K562 (cell line): ENCODE data around the gene VIPR1.

Source experiments
- ARID4B ChIP-seq: sonication (generic); formaldehyde crosslinking; IDR thresholded peaks from 2 replicates; pipeline ENCODE4 v1.8.0; 2022; ENCODE audit warnings: mild to moderate bottlenecking, missing genetic modification reagents
- BRCA1 ChIP-seq, 2 experiments: fragments of 450-650 bp in 1 of 2; sonication (generic) in 1 of 2; formaldehyde crosslinking in 1 of 2; IDR thresholded peaks; 2 replicates each; pipeline versions ENCODE4 v1.5.0 to v1.6.1; 2017 to 2020; ENCODE audit warnings: mild to moderate bottlenecking in 1 of 2, missing genetic modification reagents in 1 of 2
- CTCF ChIP-seq, 3 experiments: IDR thresholded peaks in 2 of 3; conservative IDR thresholded peaks in 1 of 3; 2 replicates each; pipeline ENCODE4 v1.5.1; 2011 to 2012; ENCODE audit warnings: low read length in 3 of 3, mild to moderate bottlenecking in 3 of 3, control low read depth in 2 of 3, improper control_type of control experiment in 1 of 3, inconsistent platforms in 1 of 3, low read depth in 1 of 3, mixed read lengths in 1 of 3, moderate library complexity in 1 of 3; ENCODE audit not compliant: insufficient read depth in 2 of 3
- MTF1 ChIP-seq: fragments of 250-450 bp; sonication (Bioruptor Pico); IDR thresholded peaks from 2 replicates; pipeline ENCODE4 v1.9.0; 2021; ENCODE audit warnings: moderate library complexity, mild to moderate bottlenecking, inconsistent platforms, borderline replicate concordance
- NFIC ChIP-seq: fragments of 450-650 bp; IDR thresholded peaks from 2 replicates; pipeline ENCODE4 v1.6.1; 2017; ENCODE audit warnings: mild to moderate bottlenecking, inconsistent platforms
- PYGO2 ChIP-seq: fragments of 450-650 bp; IDR thresholded peaks from 2 replicates; pipeline ENCODE4 v1.6.1; 2016; ENCODE audit warnings: mild to moderate bottlenecking, missing genetic modification characterization, moderate library complexity, missing compliant biosample characterization
- SMAD3 ChIP-seq: fragments of 450-650 bp; formaldehyde crosslinking; conservative IDR thresholded peaks from 2 replicates; pipeline ENCODE4 v1.4.0; 2020; ENCODE audit warnings: mild to moderate bottlenecking
- YY1 ChIP-seq, 3 experiments: IDR thresholded peaks; 2 replicates each; pipeline ENCODE4 v1.6.1; 2011; ENCODE audit warnings: low read length in 2 of 3, mild to moderate bottlenecking in 2 of 3, moderate library complexity in 2 of 3, borderline replicate concordance in 1 of 3, control low read depth in 1 of 3, low read depth in 1 of 3; ENCODE audit not compliant: insufficient read depth in 3 of 3, insufficient replicate concordance in 2 of 3, control insufficient read depth in 1 of 3, insufficient read length in 1 of 3; ENCODE audit errors: extremely low read depth in 1 of 3
- ZNF24 ChIP-seq: fragments of 450-650 bp; IDR thresholded peaks from 2 replicates; pipeline ENCODE4 v1.6.1; 2016
- ZNF311 ChIP-seq: fragments of 250-450 bp; sonication (Bioruptor Pico); IDR thresholded peaks from 2 replicates; pipeline ENCODE4 v1.4.0; 2020; ENCODE audit warnings: mild to moderate bottlenecking, moderate library complexity

GRCh38 chr3:42456211-42456610 is 46.2 kb upstream of the VIPR1 start:
- no peak for TF ChIP-seq SMAD3 (CRISPR knock-in tag)
- TF ChIP-seq NFIC = no peak
- no peak for TF ChIP-seq ZNF24
- no peak for TF ChIP-seq MTF1 (CRISPR knock-in tag)
- no peak for TF ChIP-seq ARID4B (CRISPR knock-in tag)
- no peak for TF ChIP-seq PYGO2
- no peak for TF ChIP-seq CTCF (IDR thresholded peaks at IDR 0.05 in 2 of 3, conservative IDR thresholded peaks at IDR 0.05 in 1 of 3; ENCODE audit: insufficient read depth in 2 of 3, low read depth in 1 of 3, low read length in 3 of 3)
- TF ChIP-seq YY1 (IDR thresholded peaks at IDR 0.05; ENCODE audit: borderline replicate concordance in 1 of 3, control insufficient read depth in 1 of 3, extremely low read depth in 1 of 3, insufficient read depth in 3 of 3, insufficient read length in 1 of 3, insufficient replicate concordance in 2 of 3, low read depth in 1 of 3, low read length in 2 of 3) = no peak
- no peak for TF ChIP-seq BRCA1 (IDR thresholded peaks at IDR 0.05)
- no peak for TF ChIP-seq BRCA1 (CRISPR knock-in tag; IDR thresholded peaks at IDR 0.05)
- no peak for TF ChIP-seq ZNF311
